ENCODE data around the gene MVK. TPM values are rescaled to one million over a fixed set of nuclear protein-coding genes. Genes with fewer than 3 reads are reported as not detected.

Gene MVK
- total and polyA plus RNA-seq, 2 experiments from 2014 or later = 18.3 to 34.3 TPM

DNA sequence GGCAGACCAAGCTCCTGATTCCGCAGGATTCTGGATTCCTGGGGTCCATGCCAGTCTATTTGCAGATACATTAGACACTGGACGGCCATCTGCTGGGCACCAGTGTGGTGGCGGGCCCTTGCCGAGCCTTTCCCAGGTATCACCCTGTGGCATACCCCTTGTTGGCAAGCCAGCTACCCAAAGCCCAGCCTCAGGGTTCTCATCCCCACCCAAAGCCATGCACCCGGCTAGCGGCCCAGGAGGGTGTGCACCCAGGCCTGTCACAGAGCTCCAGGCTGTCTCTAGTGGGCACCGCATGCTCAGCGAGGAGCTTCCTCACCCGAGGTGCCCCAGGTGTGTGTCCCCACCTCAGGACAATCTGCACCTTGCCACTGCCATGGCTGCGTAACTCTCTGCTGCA is 14.0 kb upstream of the MVK start:
- no peak for DNase-seq (ENCODE audit: low spot score)
- H3K27ac ChIP-seq = no peak overlapping the region
- no peaks in the 10 kb centered on the region for H3K27me3 ChIP-seq
- no peak overlapping the region for H3K4me3 ChIP-seq
- no peaks in the 10 kb centered on the region for H3K9me2 ChIP-seq (replicated peaks; ENCODE audit: insufficient read depth)
- H3K4me1 ChIP-seq (ENCODE audit: insufficient read depth) = peaks cover 5% of the 10 kb centered on the region
- no peaks in the 10 kb centered on the region for H3K36me3 ChIP-seq (replicated peaks; ENCODE audit: insufficient read depth, low read depth)
- TF ChIP-seq EZH2phosphoT487 (IDR thresholded peaks at IDR 0.05; ENCODE audit: low read depth, severe bottlenecking, unreplicated experiment) (no peak), EZH2 (IDR thresholded peaks at IDR 0.05; ENCODE audit: borderline replicate concordance) (no peak)
- TF ChIP-seq, protein P1, sequence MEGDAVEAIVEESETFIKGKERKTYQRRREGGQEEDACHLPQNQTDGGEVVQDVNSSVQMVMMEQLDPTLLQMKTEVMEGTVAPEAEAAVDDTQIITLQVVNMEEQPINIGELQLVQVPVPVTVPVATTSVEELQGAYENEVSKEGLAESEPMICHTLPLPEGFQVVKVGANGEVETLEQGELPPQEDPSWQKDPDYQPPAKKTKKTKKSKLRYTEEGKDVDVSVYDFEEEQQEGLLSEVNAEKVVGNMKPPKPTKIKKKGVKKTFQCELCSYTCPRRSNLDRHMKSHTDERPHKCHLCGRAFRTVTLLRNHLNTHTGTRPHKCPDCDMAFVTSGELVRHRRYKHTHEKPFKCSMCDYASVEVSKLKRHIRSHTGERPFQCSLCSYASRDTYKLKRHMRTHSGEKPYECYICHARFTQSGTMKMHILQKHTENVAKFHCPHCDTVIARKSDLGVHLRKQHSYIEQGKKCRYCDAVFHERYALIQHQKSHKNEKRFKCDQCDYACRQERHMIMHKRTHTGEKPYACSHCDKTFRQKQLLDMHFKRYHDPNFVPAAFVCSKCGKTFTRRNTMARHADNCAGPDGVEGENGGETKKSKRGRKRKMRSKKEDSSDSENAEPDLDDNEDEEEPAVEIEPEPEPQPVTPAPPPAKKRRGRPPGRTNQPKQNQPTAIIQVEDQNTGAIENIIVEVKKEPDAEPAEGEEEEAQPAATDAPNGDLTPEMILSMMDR (IDR thresholded peaks at IDR 0.05; ENCODE audit: poor library complexity) = no peak
- H4K20me1 ChIP-seq (ENCODE audit: insufficient read depth, poor library complexity, severe bottlenecking) = no peaks in the 10 kb centered on the region
- H3K79me2 ChIP-seq = no peaks in the 10 kb centered on the region
- no peak overlapping the region for H3K4me2 ChIP-seq
- 97% methylated on average over 10 of the region's 10 CpGs for WGBS (ENCODE audit: low lambda C conversion rate, missing lambda C conversion rate)
- H3K9me3 ChIP-seq (ENCODE audit: low read depth) = no peaks in the 10 kb centered on the region
- H2AFZ ChIP-seq = no peak overlapping the region

DNA sequence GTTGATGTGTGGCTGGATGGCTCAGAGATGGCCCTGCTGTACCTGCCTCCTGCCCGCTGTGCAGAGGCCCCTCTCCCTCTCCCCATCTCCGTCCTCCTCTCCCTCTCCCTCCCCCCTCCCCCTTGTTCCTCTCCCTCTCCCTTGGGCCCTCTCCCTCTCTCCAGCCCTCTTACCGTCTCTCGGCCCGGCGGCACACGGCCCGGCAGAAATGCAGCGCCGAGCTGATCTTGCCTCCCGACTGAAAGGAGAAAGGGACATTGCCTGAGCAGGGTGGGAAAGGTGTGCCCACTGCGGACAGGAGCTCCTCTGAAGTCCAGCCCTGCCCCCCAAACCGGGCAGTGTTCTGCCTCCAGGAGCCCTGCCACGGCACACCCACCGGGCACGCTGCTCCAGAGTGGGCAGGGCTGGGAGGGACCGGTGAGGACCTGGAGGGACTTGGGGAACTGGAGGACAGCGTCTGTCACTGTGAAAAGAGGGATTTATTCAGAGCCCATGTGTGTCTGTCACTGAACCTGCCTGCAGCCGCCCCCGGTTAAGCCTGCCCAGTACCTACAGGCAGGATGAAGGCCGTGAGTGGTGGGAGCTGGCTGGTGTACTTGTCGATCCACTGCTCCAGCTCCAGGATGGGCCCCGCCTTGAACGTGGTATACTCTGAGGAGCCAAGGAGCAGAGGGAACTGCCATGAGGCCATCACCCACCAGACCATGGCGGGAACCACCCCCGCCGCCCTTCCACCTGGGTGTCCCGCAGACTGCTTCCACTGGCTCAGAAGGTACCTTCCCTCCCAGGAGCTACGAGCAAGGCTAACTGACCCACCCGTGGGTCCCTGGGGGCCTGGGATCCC is 12.5 kb upstream of the MVK start:
- Histone ChIP-seq H3K4me2 (no peak overlapping the region), H4K20me1 (ENCODE audit: insufficient read depth, poor library complexity, severe bottlenecking) (no peaks in the 10 kb centered on the region), H3K27ac (no peak overlapping the region), H3K4me1 (ENCODE audit: insufficient read depth) (peaks cover 5% of the 10 kb centered on the region), H3K9me3 (ENCODE audit: low read depth) (no peaks in the 10 kb centered on the region), H3K4me3 (no peak overlapping the region), H3K36me3 (replicated peaks; ENCODE audit: insufficient read depth, low read depth) (no peaks in the 10 kb centered on the region), H3K79me2 (no peaks in the 10 kb centered on the region), H3K27me3 (no peaks in the 10 kb centered on the region), H3K9me2 (replicated peaks; ENCODE audit: insufficient read depth) (no peaks in the 10 kb centered on the region), H2AFZ (no peak overlapping the region)
- TF ChIP-seq, protein P1 (IDR thresholded peaks at IDR 0.05; ENCODE audit: poor library complexity) = no peak
- no peak for TF ChIP-seq EZH2 (IDR thresholded peaks at IDR 0.05; ENCODE audit: borderline replicate concordance)
- DNase-seq (ENCODE audit: low spot score) = no peak
- 90% methylated on average over 28 of the region's 30 CpGs for WGBS (ENCODE audit: low lambda C conversion rate, missing lambda C conversion rate)

DNA sequence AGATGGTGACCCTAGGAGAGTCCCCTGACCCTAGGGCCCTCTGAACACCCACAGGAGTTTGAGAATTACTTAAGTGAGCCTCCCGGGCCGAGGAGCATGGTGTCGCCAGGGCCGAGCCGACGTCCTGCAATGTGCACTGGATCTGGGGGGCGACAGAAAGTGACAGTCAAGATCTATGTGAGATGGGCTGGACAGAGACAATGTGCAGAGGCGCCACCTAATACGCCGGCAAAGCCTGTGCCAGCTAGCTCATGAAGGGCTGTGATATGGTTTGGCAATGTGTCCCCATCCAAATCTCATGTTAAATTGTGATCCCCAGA is 11.9 kb upstream of the MVK start:
- H3K4me1 ChIP-seq (ENCODE audit: insufficient read depth) = peaks cover 5% of the 10 kb centered on the region
- H4K20me1 ChIP-seq (ENCODE audit: insufficient read depth, poor library complexity, severe bottlenecking) = no peaks in the 10 kb centered on the region
- no peak overlapping the region for H3K27ac ChIP-seq
- WGBS (ENCODE audit: low lambda C conversion rate, missing lambda C conversion rate) = 97% methylated on average over 10 of the region's 10 CpGs
- no peaks in the 10 kb centered on the region for H3K27me3 ChIP-seq
- H3K4me2 ChIP-seq = no peak overlapping the region
- H3K4me3 ChIP-seq = no peak overlapping the region
- TF ChIP-seq, protein P1 (IDR thresholded peaks at IDR 0.05; ENCODE audit: poor library complexity) = no peak
- TF ChIP-seq EZH2phosphoT487 (IDR thresholded peaks at IDR 0.05; ENCODE audit: low read depth, severe bottlenecking, unreplicated experiment) (no peak), EZH2 (IDR thresholded peaks at IDR 0.05; ENCODE audit: borderline replicate concordance) (no peak)
- no peaks in the 10 kb centered on the region for H3K9me3 ChIP-seq (ENCODE audit: low read depth)
- no peaks in the 10 kb centered on the region for H3K9me2 ChIP-seq (replicated peaks; ENCODE audit: insufficient read depth)
- H3K36me3 ChIP-seq (replicated peaks; ENCODE audit: insufficient read depth, low read depth) = no peaks in the 10 kb centered on the region
- H3K79me2 ChIP-seq = no peaks in the 10 kb centered on the region
- no peak overlapping the region for H2AFZ ChIP-seq
- DNase-seq (ENCODE audit: low spot score) = no peak
